Measurements from ENCODE around the gene INSR. TPM values are rescaled to one million over a fixed set of nuclear protein-coding genes. Genes with fewer than 3 reads are reported as not detected.

Gene INSR
- total and polyA plus RNA-seq, 2 donors (not counting 3 experiments of a cell fraction or from before 2014, with no cell fraction given), result 4.9 to 19.5 TPM

DNA sequence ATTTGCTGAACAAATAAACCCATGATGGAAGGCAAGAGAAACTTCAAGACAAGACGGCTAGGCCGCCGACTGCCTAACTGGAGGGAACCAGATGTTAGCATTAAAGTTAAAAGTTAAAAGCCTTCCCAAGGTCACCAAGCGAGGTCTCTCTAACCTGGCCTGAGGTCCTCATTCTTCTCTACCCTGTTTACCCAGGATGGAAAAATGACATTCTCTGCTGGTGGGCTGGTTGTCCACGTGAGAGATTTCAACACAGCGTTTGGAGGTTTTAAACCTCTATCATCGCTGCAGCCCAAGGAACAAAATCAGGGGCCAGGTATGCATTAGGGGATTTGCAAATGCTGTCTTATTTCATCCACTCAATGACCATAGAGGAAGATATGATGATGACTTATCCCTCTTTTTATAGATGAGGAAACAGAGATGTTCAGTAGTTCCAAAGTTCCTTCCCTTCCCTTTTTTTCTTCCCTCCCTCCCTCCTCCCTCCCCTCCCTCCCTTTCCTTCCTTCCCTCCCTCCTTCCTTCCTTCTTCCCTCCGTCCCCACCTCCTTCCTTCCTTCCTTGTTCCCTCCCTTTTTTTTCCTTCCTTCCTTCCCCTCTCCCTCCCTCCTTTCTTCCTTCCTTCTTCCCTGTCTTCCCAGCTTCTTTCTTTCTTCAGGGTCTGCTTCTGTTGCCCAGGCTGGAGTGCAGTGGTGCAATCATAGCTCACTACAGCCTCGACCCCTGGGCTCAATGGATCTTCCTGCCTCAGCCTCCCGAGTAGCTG lies 79.7 kb downstream of the INSR start:
- Histone ChIP-seq H2AFZ (ENCODE audit: low read depth, low read length) (no peak overlapping the region), H3K9me3 (replicated peaks; ENCODE audit: control insufficient read depth, insufficient read depth, low read length) (no peaks in the 10 kb centered on the region), H3K79me2 (ENCODE audit: control insufficient read depth, insufficient read depth, low read length) (no peaks in the 10 kb centered on the region), H3K36me3 (ENCODE audit: control insufficient read depth in 2 of 2, extremely low read depth in 1 of 2, insufficient read depth in 2 of 2, low read length in 2 of 2) (no peaks in the 10 kb centered on the region), H4K20me1 (replicated peaks; ENCODE audit: control insufficient read depth, extremely low read depth, insufficient read depth, low read length) (no peaks in the 10 kb centered on the region), H3K27me3 (ENCODE audit: control insufficient read depth in 2 of 2, insufficient read depth in 2 of 2, low read length in 2 of 2) (peaks cover 0 to 3% of the 10 kb centered on the region in 2 experiments), H3K4me1 (ENCODE audit: control insufficient read depth, extremely low read depth, insufficient read depth, low read length) (no peaks in the 10 kb centered on the region), H3K4me2 (ENCODE audit: insufficient read depth, low read length) (no peak overlapping the region), H3K27ac (ENCODE audit: insufficient read depth, low read depth, low read length) (no peak overlapping the region), H3K9ac (replicated peaks; ENCODE audit: extremely low read depth, insufficient read depth, low read length) (no peak overlapping the region), H3K9me1 (replicated peaks; ENCODE audit: control insufficient read depth, extremely low read depth, insufficient read depth, low read length) (no peaks in the 10 kb centered on the region), H3K4me3 (replicated peaks in 1 of 3; ENCODE audit: insufficient read depth in 1 of 3, low read depth in 1 of 3, low read length in 3 of 3) (no peak overlapping the region)
- CTCF ChIA-PET, result no interaction called here
- dilution Hi-C loops (cut with MboI; ENCODE audit: extremely low pct_ligation_motif_present, low sequenced_read_pairs), result no loop called here
- no peak for TF ChIP-seq POLR2A (IDR thresholded peaks at IDR 0.05; ENCODE audit: low read depth, low read length)
- TF ChIP-seq, protein P1, sequence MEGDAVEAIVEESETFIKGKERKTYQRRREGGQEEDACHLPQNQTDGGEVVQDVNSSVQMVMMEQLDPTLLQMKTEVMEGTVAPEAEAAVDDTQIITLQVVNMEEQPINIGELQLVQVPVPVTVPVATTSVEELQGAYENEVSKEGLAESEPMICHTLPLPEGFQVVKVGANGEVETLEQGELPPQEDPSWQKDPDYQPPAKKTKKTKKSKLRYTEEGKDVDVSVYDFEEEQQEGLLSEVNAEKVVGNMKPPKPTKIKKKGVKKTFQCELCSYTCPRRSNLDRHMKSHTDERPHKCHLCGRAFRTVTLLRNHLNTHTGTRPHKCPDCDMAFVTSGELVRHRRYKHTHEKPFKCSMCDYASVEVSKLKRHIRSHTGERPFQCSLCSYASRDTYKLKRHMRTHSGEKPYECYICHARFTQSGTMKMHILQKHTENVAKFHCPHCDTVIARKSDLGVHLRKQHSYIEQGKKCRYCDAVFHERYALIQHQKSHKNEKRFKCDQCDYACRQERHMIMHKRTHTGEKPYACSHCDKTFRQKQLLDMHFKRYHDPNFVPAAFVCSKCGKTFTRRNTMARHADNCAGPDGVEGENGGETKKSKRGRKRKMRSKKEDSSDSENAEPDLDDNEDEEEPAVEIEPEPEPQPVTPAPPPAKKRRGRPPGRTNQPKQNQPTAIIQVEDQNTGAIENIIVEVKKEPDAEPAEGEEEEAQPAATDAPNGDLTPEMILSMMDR (IDR thresholded peaks at IDR 0.05; ENCODE audit: extremely low read depth in 1 of 2, insufficient read depth in 1 of 2, low read depth in 1 of 2, low read length in 2 of 2), result no peak
- TF ChIP-seq, protein P2, sequence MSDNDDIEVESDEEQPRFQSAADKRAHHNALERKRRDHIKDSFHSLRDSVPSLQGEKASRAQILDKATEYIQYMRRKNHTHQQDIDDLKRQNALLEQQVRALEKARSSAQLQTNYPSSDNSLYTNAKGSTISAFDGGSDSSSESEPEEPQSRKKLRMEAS (IDR thresholded peaks at IDR 0.05; ENCODE audit: insufficient read depth, insufficient read length), result no peak
- TF ChIP-seq MYC (IDR thresholded peaks at IDR 0.05; ENCODE audit: low read depth, low read length), result no peak
- TF ChIP-seq FOS (IDR thresholded peaks at IDR 0.05; ENCODE audit: borderline replicate concordance, insufficient read depth, low read length), result no peak
- TF ChIP-seq POLR2AphosphoS5 (IDR thresholded peaks at IDR 0.05; ENCODE audit: insufficient read depth, low read depth, low read length), result no peak
- no peak for TF ChIP-seq EZH2 (IDR thresholded peaks at IDR 0.05; ENCODE audit: borderline replicate concordance, low read depth, low read length, severe bottlenecking)
- no peak for TF ChIP-seq GATA2 (IDR thresholded peaks at IDR 0.05; ENCODE audit: insufficient read depth, insufficient read length, low read depth, low read length)
- TF ChIP-seq JUN (IDR thresholded peaks at IDR 0.05; ENCODE audit: borderline replicate concordance, insufficient read depth, insufficient read length, low read depth), result no peak
- no peak for DNase-seq (ENCODE audit: low read depth, low spot score)
- intact Hi-C loops (cut with micrococcal nuclease), result no loop called here
- POLR2A ChIA-PET, result no interaction called here
- BruUV-seq (replicated peaks), result no TSS peak
- FAIRE-seq, result no peak

All from endothelial cell of umbilical vein (primary cell).